SK-N-SH treated with all-trans-retinoic acid at 6 μM for 48 hours (cell line): ENCODE results near the gene CBX5.
A peak's percentile ranks its signal among the peaks of the same experiment; 100 is the strongest.

Experiments used
- ATAC-seq: fragments of 200-7000 bp; cut with Tn5 transposase; 3 replicates; pipeline ENCODE4 v1.9.1; 2020; ENCODE audit warnings: mild to moderate bottlenecking, moderate library complexity
- ARNTL ChIP-seq: fragments of 450-650 bp; formaldehyde crosslinking; IDR thresholded peaks from 2 replicates; pipeline ENCODE4 v1.5.0; 2020; ENCODE audit warnings: low read depth, mild to moderate bottlenecking, moderate library complexity, borderline replicate concordance
- BACH2 ChIP-seq: fragments of 250-450 bp; sonication (Bioruptor Pico); IDR thresholded peaks from 2 replicates; pipeline ENCODE4 v1.9.0; 2021; ENCODE audit warnings: mild to moderate bottlenecking, borderline replicate concordance
- CSDC2 ChIP-seq: fragments of 250-450 bp; sonication (Bioruptor Pico); IDR thresholded peaks from 2 replicates; pipeline ENCODE4 v1.5.0; 2020; ENCODE audit warnings: mild to moderate bottlenecking, moderate library complexity
- CSRNP3 ChIP-seq: fragments of 250-450 bp; sonication (Bioruptor Pico); IDR thresholded peaks from 2 replicates; pipeline ENCODE4 v1.5.1; 2021; ENCODE audit warnings: mild to moderate bottlenecking, moderate library complexity
- ESRRG ChIP-seq: fragments of 250-450 bp; sonication (Bioruptor Pico); IDR thresholded peaks from 2 replicates; pipeline ENCODE4 v1.6.1; 2021; ENCODE audit warnings: mild to moderate bottlenecking
- GLIS3 ChIP-seq: fragments of 250-450 bp; sonication (Bioruptor Pico); IDR thresholded peaks from 2 replicates; pipeline ENCODE4 v1.5.0; 2020; ENCODE audit warnings: mild to moderate bottlenecking, moderate library complexity
- ISL1 ChIP-seq: fragments of 250-450 bp; sonication (Bioruptor Pico); IDR thresholded peaks from 2 replicates; pipeline ENCODE4 v2.1.2; 2022; ENCODE audit warnings: mild to moderate bottlenecking, moderate library complexity
- OSR1 ChIP-seq: fragments of 250-450 bp; sonication (Bioruptor Pico); IDR thresholded peaks from 2 replicates; pipeline ENCODE4 v1.8.0; 2022; ENCODE audit warnings: moderate library complexity, mild to moderate bottlenecking, inconsistent platforms
- PATZ1 ChIP-seq: fragments of 250-450 bp; sonication (Bioruptor Pico); IDR thresholded peaks from 2 replicates; pipeline ENCODE4 v1.8.0; 2020; ENCODE audit warnings: mild to moderate bottlenecking, moderate library complexity, borderline replicate concordance
- POU6F1 ChIP-seq: fragments of 250-450 bp; sonication (Bioruptor Pico); IDR thresholded peaks from 2 replicates; pipeline ENCODE4 v1.8.0; 2021; ENCODE audit warnings: low read depth, mild to moderate bottlenecking, moderate library complexity, borderline replicate concordance
- PPARA ChIP-seq: fragments of 250-450 bp; sonication (Bioruptor Pico); IDR thresholded peaks from 2 replicates; pipeline ENCODE4 v1.5.0; 2020; ENCODE audit warnings: mild to moderate bottlenecking, borderline replicate concordance
- RARB ChIP-seq: fragments of 250-450 bp; sonication (Bioruptor Pico); IDR thresholded peaks from 2 replicates; pipeline ENCODE4 v1.8.0; 2021; ENCODE audit warnings: mild to moderate bottlenecking, moderate library complexity
- SNAI2 ChIP-seq: fragments of 250-450 bp; sonication (Bioruptor Pico); IDR thresholded peaks from 2 replicates; pipeline ENCODE4 v1.5.0; 2020; ENCODE audit warnings: mild to moderate bottlenecking, moderate library complexity
- TCF4 ChIP-seq: fragments of 250-450 bp; sonication (Bioruptor Pico); IDR thresholded peaks from 2 replicates; pipeline ENCODE4 v1.8.0; 2021; ENCODE audit warnings: mild to moderate bottlenecking, moderate library complexity, borderline replicate concordance
- TOX ChIP-seq: fragments of 250-450 bp; sonication (Bioruptor Pico); IDR thresholded peaks from 2 replicates; pipeline ENCODE4 v1.8.0; 2021; ENCODE audit warnings: mild to moderate bottlenecking, moderate library complexity, borderline replicate concordance
- TSHZ2 ChIP-seq: fragments of 250-450 bp; sonication (Bioruptor Pico); IDR thresholded peaks from 2 replicates; pipeline ENCODE4 v1.5.0; 2020; ENCODE audit warnings: mild to moderate bottlenecking, moderate library complexity
- ZC3H10 ChIP-seq: fragments of 250-450 bp; sonication (Bioruptor Pico); IDR thresholded peaks from 2 replicates; pipeline ENCODE4 v1.5.1; 2021; ENCODE audit warnings: mild to moderate bottlenecking, moderate library complexity
- ZFP3 ChIP-seq: fragments of 250-450 bp; sonication (Bioruptor Pico); IDR thresholded peaks from 2 replicates; pipeline ENCODE4 v1.5.0; 2020; ENCODE audit warnings: mild to moderate bottlenecking, moderate library complexity
- ZFP30 ChIP-seq: fragments of 450-650 bp; formaldehyde crosslinking; IDR thresholded peaks from 2 replicates; pipeline ENCODE4 v1.5.0; 2022; ENCODE audit warnings: mild to moderate bottlenecking, moderate library complexity
- ZNF565 ChIP-seq: fragments of 450-650 bp; formaldehyde crosslinking; conservative IDR thresholded peaks from 2 replicates; pipeline ENCODE4 v1.5.0; 2020; ENCODE audit warnings: low read depth, mild to moderate bottlenecking, moderate library complexity
- ZNF70 ChIP-seq: fragments of 450-650 bp; formaldehyde crosslinking; IDR thresholded peaks from 2 replicates; pipeline ENCODE4 v1.5.0; 2020; ENCODE audit warnings: mild to moderate bottlenecking, moderate library complexity
- ZNF8 ChIP-seq: fragments of 450-650 bp; formaldehyde crosslinking; IDR thresholded peaks from 2 replicates; pipeline ENCODE4 v1.5.0; 2020; ENCODE audit warnings: mild to moderate bottlenecking, moderate library complexity
- TF ChIP-seq, protein P1 (sequence below): fragments of 250-450 bp; sonication (Bioruptor Pico); IDR thresholded peaks from 2 replicates; pipeline ENCODE4 v1.5.1; 2020; ENCODE audit warnings: low read depth, mild to moderate bottlenecking, moderate library complexity

CBX5 gene

GRCh38 chr12:54261815-54262402 is 18.0 kb downstream of the CBX5 start (continued):
- TF ChIP-seq RARB (CRISPR knock-in tag) (no peak), ARNTL (CRISPR knock-in tag) (no peak), TSHZ2 (CRISPR knock-in tag) (no peak), PPARA (no peak), CSDC2 (no peak; the same call in 1 of the 2 replicates), BACH2 (CRISPR knock-in tag) (no peak), ESRRG (CRISPR knock-in tag) (no peak), OSR1 (CRISPR knock-in tag) (no peak)

GRCh38 chr12:54259194-54260011 is 20.5 kb downstream of the CBX5 start:
- ATAC-seq = peak; percentile 83
- TF ChIP-seq ZNF70 (CRISPR knock-in tag) = peak; percentile 96
- TF ChIP-seq CSRNP3 = no peak
- TF ChIP-seq ARNTL (CRISPR knock-in tag) = no peak
- 0 out of 2 replicates have a peak, but pooled peaks have one; percentile 9 for TF ChIP-seq TCF4 (CRISPR knock-in tag)
- TF ChIP-seq PATZ1 (CRISPR knock-in tag) = peak; percentile 38; the same call in 1 of the 2 replicates
- TF ChIP-seq BACH2 (CRISPR knock-in tag) = no peak
- peak; percentile 60; the same call in 1 of the 2 replicates for TF ChIP-seq ZFP3 (CRISPR knock-in tag)
- no peak for TF ChIP-seq POU6F1 (CRISPR knock-in tag)
- TF ChIP-seq ZC3H10 (CRISPR knock-in tag) = no peak
- TF ChIP-seq RARB (CRISPR knock-in tag) = no peak
- TF ChIP-seq, protein P1, sequence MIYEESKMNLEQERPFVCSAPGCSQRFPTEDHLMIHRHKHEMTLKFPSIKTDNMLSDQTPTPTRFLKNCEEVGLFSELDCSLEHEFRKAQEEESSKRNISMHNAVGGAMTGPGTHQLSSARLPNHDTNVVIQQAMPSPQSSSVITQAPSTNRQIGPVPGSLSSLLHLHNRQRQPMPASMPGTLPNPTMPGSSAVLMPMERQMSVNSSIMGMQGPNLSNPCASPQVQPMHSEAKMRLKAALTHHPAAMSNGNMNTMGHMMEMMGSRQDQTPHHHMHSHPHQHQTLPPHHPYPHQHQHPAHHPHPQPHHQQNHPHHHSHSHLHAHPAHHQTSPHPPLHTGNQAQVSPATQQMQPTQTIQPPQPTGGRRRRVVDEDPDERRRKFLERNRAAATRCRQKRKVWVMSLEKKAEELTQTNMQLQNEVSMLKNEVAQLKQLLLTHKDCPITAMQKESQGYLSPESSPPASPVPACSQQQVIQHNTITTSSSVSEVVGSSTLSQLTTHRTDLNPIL (CRISPR knock-in tag) = 0 out of 2 replicates have a peak, but pooled peaks have one; percentile 33
- TF ChIP-seq GLIS3 (CRISPR knock-in tag) = no peak
- TF ChIP-seq SNAI2 (CRISPR knock-in tag) = no peak
- TF ChIP-seq PPARA = no peak
- no peak for TF ChIP-seq OSR1 (CRISPR knock-in tag)
- TF ChIP-seq ZFP30 (CRISPR knock-in tag) = no peak
- no peak for TF ChIP-seq TOX (CRISPR knock-in tag)
- no peak for TF ChIP-seq ZNF565
- TF ChIP-seq CSDC2 = peak; percentile 35; the same call in 1 of the 2 replicates
- no peak for TF ChIP-seq TSHZ2 (CRISPR knock-in tag)
- TF ChIP-seq ZNF8 (CRISPR knock-in tag) = no peak
- TF ChIP-seq ESRRG (CRISPR knock-in tag) = no peak
- no peak for TF ChIP-seq ISL1 (CRISPR knock-in tag)
